ENCODE measurements around the gene PLEKHB2.

The PLEKHB2 gene

DNA sequence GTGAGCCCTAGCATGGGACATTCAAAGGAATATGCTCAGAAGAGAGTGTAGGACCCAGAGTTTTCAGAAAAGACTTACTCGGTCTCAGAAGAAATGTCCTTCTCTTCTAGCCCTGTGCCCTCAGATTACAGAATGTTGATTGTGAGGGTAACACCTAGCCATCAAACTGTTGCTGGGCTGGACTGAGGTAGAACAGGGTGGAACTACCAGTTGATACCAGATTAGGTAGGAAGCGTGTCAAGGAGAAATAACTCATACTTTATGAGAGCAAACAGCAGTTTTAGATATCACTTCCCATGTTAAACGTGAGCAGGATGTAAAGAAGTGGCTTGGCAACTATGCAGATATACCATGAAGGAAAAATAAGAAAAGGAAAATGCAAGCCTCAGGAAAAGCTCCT, 22.8 kb downstream of the PLEKHB2 start:
- no peak for DNase-seq (ENCODE audit: low read depth)
- no peak for TF ChIP-seq CTCF (conservative IDR thresholded peaks at IDR 0.05; ENCODE audit: low read depth, low read length)
- H3K4me3 ChIP-seq (ENCODE audit: low read length), result no peak overlapping the region

GRCh38 chr2:131130298-131130596, 25.1 kb downstream of the PLEKHB2 start:
- no peak for DNase-seq (ENCODE audit: low read depth)
- no peak overlapping the region for H3K4me3 ChIP-seq (ENCODE audit: low read length)
- no peak for TF ChIP-seq CTCF (conservative IDR thresholded peaks at IDR 0.05; ENCODE audit: low read depth, low read length)

GRCh38 chr2:131132729-131133128, 27.6 kb downstream of the PLEKHB2 start:
- DNase-seq (ENCODE audit: low read depth), result no peak
- no peak overlapping the region for H3K4me3 ChIP-seq (ENCODE audit: low read length)
- TF ChIP-seq CTCF (conservative IDR thresholded peaks at IDR 0.05; ENCODE audit: low read depth, low read length), result no peak

- H3K4me3 ChIP-seq (ENCODE audit: low read length), result no peak overlapping the region
- DNase-seq (ENCODE audit: low read depth), result no peak
- TF ChIP-seq CTCF (conservative IDR thresholded peaks at IDR 0.05; ENCODE audit: low read depth, low read length), result no peak
Observed at GRCh38 chr2:131140581-131140980, 35.4 kb downstream of the PLEKHB2 start.

GRCh38 chr2:131142849-131143248, 37.7 kb downstream of the PLEKHB2 start:
- H3K4me3 ChIP-seq (ENCODE audit: low read length), result no peak overlapping the region
- no peak for TF ChIP-seq CTCF (conservative IDR thresholded peaks at IDR 0.05; ENCODE audit: low read depth, low read length)
- no peak for DNase-seq (ENCODE audit: low read depth)

- DNase-seq (ENCODE audit: low read depth), result no peak
Observed at GRCh38 chr2:131143803-131144202, 38.7 kb downstream of the PLEKHB2 start.

DNA sequence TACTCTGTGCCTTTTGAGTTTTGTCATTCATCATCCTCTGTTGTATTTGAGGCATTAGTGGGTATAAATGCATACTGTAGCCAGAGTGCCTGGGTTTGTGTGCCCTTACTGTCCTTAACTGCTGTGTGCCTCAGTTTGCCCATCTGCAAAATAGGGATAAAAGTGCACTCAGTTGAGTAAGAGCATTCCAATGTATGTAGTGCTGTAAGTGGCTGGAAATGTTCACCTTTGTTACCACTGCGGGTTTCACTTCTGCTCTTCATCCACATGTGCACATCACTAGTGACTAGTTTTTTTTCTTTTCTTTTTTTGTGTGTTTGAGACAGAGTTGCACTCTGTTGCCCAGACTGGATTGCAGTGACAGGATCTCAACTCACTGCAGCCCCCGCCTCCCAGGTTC, 39.9 kb downstream of the PLEKHB2 start:
- no peak for DNase-seq (ENCODE audit: low read depth)
- H3K4me3 ChIP-seq (ENCODE audit: low read length), result no peak overlapping the region
- no peak for TF ChIP-seq CTCF (conservative IDR thresholded peaks at IDR 0.05; ENCODE audit: low read depth, low read length)

More at GRCh38 chr2:131143803-131144202, 38.7 kb downstream of the PLEKHB2 start:
- TF ChIP-seq CTCF (conservative IDR thresholded peaks at IDR 0.05; ENCODE audit: low read depth, low read length), result no peak
- no peak overlapping the region for H3K4me3 ChIP-seq (ENCODE audit: low read length)

Data from retinal pigment epithelial cell (primary cell).